ENCODE data around the gene SPAG9. TPM values are rescaled to one million over a fixed set of nuclear protein-coding genes. Genes with fewer than 3 reads are reported as not detected.

Gene SPAG9
- total RNA-seq, 1 experiment from 2014 or later = 90.5 TPM

DNA sequence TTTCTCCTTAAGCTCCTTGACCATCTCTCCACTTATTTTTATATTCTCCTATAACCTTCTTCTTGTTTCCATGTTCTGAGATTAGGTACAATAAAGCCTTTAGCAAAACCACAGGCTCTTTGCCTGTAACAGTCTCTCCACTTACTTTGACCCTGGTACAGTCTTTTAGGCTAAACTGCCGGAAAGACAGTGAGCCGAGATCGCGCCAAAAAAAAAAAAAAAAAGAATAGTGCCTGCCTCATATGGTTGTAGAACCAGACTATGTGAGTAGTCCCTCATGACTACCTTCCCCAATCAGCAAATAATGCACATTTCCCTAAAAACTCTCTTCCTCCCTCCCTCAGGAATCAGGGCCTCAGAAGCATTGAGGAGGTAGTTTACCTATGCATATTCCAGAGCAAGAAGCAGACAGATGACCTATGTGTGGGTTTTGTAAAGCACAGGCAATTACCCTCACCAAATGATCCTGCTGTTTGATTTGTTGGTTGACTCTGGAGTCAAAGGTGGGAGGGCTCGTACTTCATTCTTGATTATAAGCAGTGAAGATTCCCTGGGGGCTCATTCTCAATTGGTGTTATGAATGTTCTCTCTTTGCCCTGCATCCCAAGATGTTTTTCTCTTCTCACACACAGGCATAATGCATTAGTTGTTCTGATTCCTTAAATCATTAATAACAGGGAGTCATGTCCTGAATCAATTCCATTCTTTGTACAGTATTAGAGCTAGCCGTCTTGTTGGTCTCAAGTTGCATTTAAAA, 23.8 kb upstream of the SPAG9 start:
- BruUV-seq (replicated peaks) = no TSS peak
- no peak for ATAC-seq
- Histone ChIP-seq H2AFZ (ENCODE audit: low read length) (no peak overlapping the region), H3K9me3 (ENCODE audit: low read length) (no peaks in the 10 kb centered on the region), H3K4me1 (ENCODE audit: insufficient read depth, low read length) (peaks cover 13% of the 10 kb centered on the region; the same call in 1 of the 2 replicates), H3K4me3 (ENCODE audit: low read length) (no peak overlapping the region), H3K36me3 (ENCODE audit: low read depth, low read length) (no peaks in the 10 kb centered on the region), H3K9me2 (replicated peaks; ENCODE audit: low read length) (no peaks in the 10 kb centered on the region), H3F3A (ENCODE audit: low read length, unreplicated experiment) (no peaks in the 10 kb centered on the region), H3K9ac (ENCODE audit: low read length) (no peak overlapping the region), H4K20me1 (ENCODE audit: low read length) (no peaks in the 10 kb centered on the region), H3K27me3 (ENCODE audit: low read length) (no peaks in the 10 kb centered on the region), H3K4me2 (ENCODE audit: low read length) (no peak overlapping the region), H3K27ac (ENCODE audit: low read length) (no peak overlapping the region), H3K79me2 (ENCODE audit: low read length) (no peaks in the 10 kb centered on the region)
- intact Hi-C loops (cut with micrococcal nuclease) = no loop called here
- TF ChIP-seq EZH2 (IDR thresholded peaks at IDR 0.05; ENCODE audit: low read length, unreplicated experiment) (no peak), EZH2phosphoT487 (IDR thresholded peaks at IDR 0.05; ENCODE audit: borderline replicate concordance, low read length) (no peak)
- TF ChIP-seq, protein P1, sequence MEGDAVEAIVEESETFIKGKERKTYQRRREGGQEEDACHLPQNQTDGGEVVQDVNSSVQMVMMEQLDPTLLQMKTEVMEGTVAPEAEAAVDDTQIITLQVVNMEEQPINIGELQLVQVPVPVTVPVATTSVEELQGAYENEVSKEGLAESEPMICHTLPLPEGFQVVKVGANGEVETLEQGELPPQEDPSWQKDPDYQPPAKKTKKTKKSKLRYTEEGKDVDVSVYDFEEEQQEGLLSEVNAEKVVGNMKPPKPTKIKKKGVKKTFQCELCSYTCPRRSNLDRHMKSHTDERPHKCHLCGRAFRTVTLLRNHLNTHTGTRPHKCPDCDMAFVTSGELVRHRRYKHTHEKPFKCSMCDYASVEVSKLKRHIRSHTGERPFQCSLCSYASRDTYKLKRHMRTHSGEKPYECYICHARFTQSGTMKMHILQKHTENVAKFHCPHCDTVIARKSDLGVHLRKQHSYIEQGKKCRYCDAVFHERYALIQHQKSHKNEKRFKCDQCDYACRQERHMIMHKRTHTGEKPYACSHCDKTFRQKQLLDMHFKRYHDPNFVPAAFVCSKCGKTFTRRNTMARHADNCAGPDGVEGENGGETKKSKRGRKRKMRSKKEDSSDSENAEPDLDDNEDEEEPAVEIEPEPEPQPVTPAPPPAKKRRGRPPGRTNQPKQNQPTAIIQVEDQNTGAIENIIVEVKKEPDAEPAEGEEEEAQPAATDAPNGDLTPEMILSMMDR (conservative IDR thresholded peaks at IDR 0.05; ENCODE audit: low read depth, low read length) = no peak
- ChIA-PET POLR2A (ENCODE audit: unreplicated experiment) (no interaction called here), CTCF (no interaction called here)
- DNase-seq = no peak

DNA sequence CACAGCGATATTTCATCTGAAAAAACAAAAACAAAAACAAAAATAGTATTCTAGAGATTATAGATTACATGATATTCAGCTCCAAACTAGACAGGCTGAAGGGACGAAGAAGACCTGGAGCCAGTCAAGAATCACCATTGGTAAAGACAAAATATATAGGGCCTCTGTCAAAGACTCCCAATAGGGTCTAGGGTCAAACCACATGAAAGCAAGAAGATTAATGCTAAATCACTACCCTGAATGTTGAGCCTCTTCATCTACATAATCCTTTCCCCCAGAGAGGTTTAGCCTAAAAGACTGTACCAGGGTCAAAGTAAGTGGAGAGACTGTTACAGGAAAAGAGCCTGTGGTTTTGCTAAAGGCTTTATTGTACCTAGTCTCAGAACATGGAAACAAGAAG, 21.9 kb upstream of the SPAG9 start:
- Histone ChIP-seq H3K4me1 (ENCODE audit: insufficient read depth, low read length) (peaks cover 9% of the 10 kb centered on the region; the same call in 1 of the 2 replicates), H3K36me3 (ENCODE audit: low read depth, low read length) (no peaks in the 10 kb centered on the region), H4K20me1 (ENCODE audit: low read length) (no peaks in the 10 kb centered on the region), H3K27me3 (ENCODE audit: low read length) (no peaks in the 10 kb centered on the region), H3K9me3 (ENCODE audit: low read length) (no peaks in the 10 kb centered on the region), H3F3A (ENCODE audit: low read length, unreplicated experiment) (no peaks in the 10 kb centered on the region), H3K9me2 (replicated peaks; ENCODE audit: low read length) (no peaks in the 10 kb centered on the region), H3K9ac (ENCODE audit: low read length) (no peak overlapping the region), H3K4me3 (ENCODE audit: low read length) (no peak overlapping the region), H3K27ac (ENCODE audit: low read length) (no peak overlapping the region), H3K79me2 (ENCODE audit: low read length) (no peaks in the 10 kb centered on the region), H2AFZ (ENCODE audit: low read length) (no peak overlapping the region), H3K4me2 (ENCODE audit: low read length) (no peak overlapping the region)
- intact Hi-C loops (cut with micrococcal nuclease) = no loop called here
- ATAC-seq = no peak
- BruUV-seq (replicated peaks) = no TSS peak
- CTCF ChIA-PET = no interaction called here
- POLR2A ChIA-PET (ENCODE audit: unreplicated experiment) = no interaction called here
- no peak for TF ChIP-seq EZH2phosphoT487 (IDR thresholded peaks at IDR 0.05; ENCODE audit: borderline replicate concordance, low read length)
- no peak for TF ChIP-seq EZH2 (IDR thresholded peaks at IDR 0.05; ENCODE audit: low read length, unreplicated experiment)
- TF ChIP-seq, protein P1 (conservative IDR thresholded peaks at IDR 0.05; ENCODE audit: low read depth, low read length) = no peak
- DNase-seq = no peak

DNA sequence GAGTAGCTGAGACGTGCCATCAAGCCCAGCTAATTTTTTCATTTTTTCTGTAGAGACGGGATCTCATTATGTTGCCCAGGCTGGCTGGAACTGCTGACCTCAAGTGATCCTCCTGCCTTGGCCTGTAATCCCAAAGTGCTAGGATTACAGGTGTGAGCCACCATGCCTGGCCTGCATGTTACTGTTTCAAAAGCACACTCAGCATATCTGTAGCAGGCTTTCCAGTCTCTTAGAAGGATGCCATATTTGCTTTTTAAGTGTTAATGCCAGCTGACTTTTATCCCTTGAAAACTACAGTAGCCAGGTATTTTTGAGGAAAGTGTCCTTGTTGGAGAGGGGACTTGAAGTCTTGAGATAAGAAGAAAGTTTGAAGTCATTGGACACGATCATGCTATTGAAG, 15.3 kb upstream of the SPAG9 start:
- H3K27me3 ChIP-seq (ENCODE audit: low read length) = no peaks in the 10 kb centered on the region
- no peaks in the 10 kb centered on the region for H3K9me3 ChIP-seq (ENCODE audit: low read length)
- ChIA-PET POLR2A (ENCODE audit: unreplicated experiment) (interaction anchor here (0.5 kb wide), 1 partner anchor 270 kb away, joined by 4 read pairs; the partner anchor contains the start of gene TOB1), CTCF (no interaction called here)
- intact Hi-C loops (cut with micrococcal nuclease) = no loop called here
- H3K4me3 ChIP-seq (ENCODE audit: low read length) = no peak overlapping the region
- H3K4me2 ChIP-seq (ENCODE audit: low read length) = no peak overlapping the region
- no peaks in the 10 kb centered on the region for H4K20me1 ChIP-seq (ENCODE audit: low read length)
- no peak for DNase-seq
- H3K27ac ChIP-seq (ENCODE audit: low read length) = no peak overlapping the region
- BruUV-seq (replicated peaks) = no TSS peak
- H2AFZ ChIP-seq (ENCODE audit: low read length) = no peak overlapping the region
- no peaks in the 10 kb centered on the region for H3K36me3 ChIP-seq (ENCODE audit: low read depth, low read length)
- no peaks in the 10 kb centered on the region for H3F3A ChIP-seq (ENCODE audit: low read length, unreplicated experiment)
- H3K4me1 ChIP-seq (ENCODE audit: insufficient read depth, low read length) = peaks cover 8% of the 10 kb centered on the region
- no peak for ATAC-seq
- H3K9me2 ChIP-seq (replicated peaks; ENCODE audit: low read length) = no peaks in the 10 kb centered on the region
- TF ChIP-seq, protein P1 (conservative IDR thresholded peaks at IDR 0.05; ENCODE audit: low read depth, low read length) = no peak
- TF ChIP-seq EZH2 (IDR thresholded peaks at IDR 0.05; ENCODE audit: low read length, unreplicated experiment) (no peak), EZH2phosphoT487 (IDR thresholded peaks at IDR 0.05; ENCODE audit: borderline replicate concordance, low read length) (no peak)
- H3K9ac ChIP-seq (ENCODE audit: low read length) = no peak overlapping the region
- H3K79me2 ChIP-seq (ENCODE audit: low read length) = no peaks in the 10 kb centered on the region
